Mononuclear cell (primary cell): ENCODE measurements around the gene SEC16A. TPM values are rescaled to one million over a fixed set of nuclear protein-coding genes. Genes with fewer than 3 reads are reported as not detected.
"Not testable (repeated sequence)": the region's sequence is repeated elsewhere in the genome, so short reads cannot be mapped to it uniquely, and the experiment has no call there.

Experiments used
- H3K27me3 ChIP-seq: 2 replicates; pipeline ENCODE4 v1.6.0; 2011; ENCODE audit warnings: low read length, control low read depth; ENCODE audit not compliant: insufficient read depth
- H3K4me1 ChIP-seq: 2 replicates; pipeline ENCODE4 v1.5.1; 2011; ENCODE audit warnings: mild to moderate bottlenecking, low read length, control low read depth; ENCODE audit not compliant: insufficient read depth
- H3K4me3 ChIP-seq: 2 replicates; pipeline ENCODE4 v1.5.1; 2011; ENCODE audit warnings: mild to moderate bottlenecking, low read length, moderate library complexity
- H3K9me3 ChIP-seq: 2 replicates; pipeline ENCODE4 v1.5.1; 2011; ENCODE audit warnings: low read depth, mild to moderate bottlenecking, control low read depth, low read length
- total RNA-seq: library from RNA; depleted of rRNA; stranded (reverse); fragments of >200 nt; gene quantifications from one replicate; pipeline ENCODE4 v1.2.3, GENCODE V29; 2012

Gene SEC16A
- total RNA-seq, 1 donor, result 38.0 TPM

- H3K4me3 ChIP-seq, result no peak overlapping the region
- no peaks in the 10 kb centered on the region for H3K27me3 ChIP-seq
- no peaks in the 10 kb centered on the region for H3K9me3 ChIP-seq
- H3K4me1 ChIP-seq, result no peaks in the 10 kb centered on the region
Observed at GRCh38 chr9:136426787-136427186, 56.1 kb downstream of the SEC16A start.

GRCh38 chr9:136425367-136425766 is 57.5 kb downstream of the SEC16A start:
- not testable (repeated sequence) for H3K9me3 ChIP-seq, H3K4me3 ChIP-seq, H3K4me1 ChIP-seq, H3K27me3 ChIP-seq

GRCh38 chr9:136424750-136425362 is 58.0 kb downstream of the SEC16A start:
- no peak overlapping the region for H3K4me3 ChIP-seq
- no peaks in the 10 kb centered on the region for H3K9me3 ChIP-seq
- H3K27me3 ChIP-seq, result no peaks in the 10 kb centered on the region
- no peaks in the 10 kb centered on the region for H3K4me1 ChIP-seq

- H3K4me1 ChIP-seq, result no peaks in the 10 kb centered on the region
- H3K9me3 ChIP-seq, result no peaks in the 10 kb centered on the region
- H3K27me3 ChIP-seq, result no peaks in the 10 kb centered on the region
- H3K4me3 ChIP-seq, result no peak overlapping the region
Observed at GRCh38 chr9:136423432-136424146, 59.3 kb downstream of the SEC16A start.

GRCh38 chr9:136422876-136423275 is 60.0 kb downstream of the SEC16A start:
- H3K4me3 ChIP-seq, result no peak overlapping the region
- H3K4me1 ChIP-seq, result no peaks in the 10 kb centered on the region
- H3K9me3 ChIP-seq, result no peaks in the 10 kb centered on the region
- no peaks in the 10 kb centered on the region for H3K27me3 ChIP-seq

- Histone ChIP-seq H3K4me1 (no peaks in the 10 kb centered on the region), H3K4me3 (no peak overlapping the region), H3K9me3 (no peaks in the 10 kb centered on the region), H3K27me3 (no peaks in the 10 kb centered on the region)
Observed at GRCh38 chr9:136421791-136422190, 61.0 kb downstream of the SEC16A start.

GRCh38 chr9:136419092-136419420 is 63.8 kb downstream of the SEC16A start:
- Histone ChIP-seq H3K4me1 (no peaks in the 10 kb centered on the region), H3K9me3 (no peaks in the 10 kb centered on the region), H3K27me3 (no peaks in the 10 kb centered on the region), H3K4me3 (no peak overlapping the region)

- no peak overlapping the region for H3K4me3 ChIP-seq
- no peaks in the 10 kb centered on the region for H3K4me1 ChIP-seq
- H3K27me3 ChIP-seq, result no peaks in the 10 kb centered on the region
- H3K9me3 ChIP-seq, result no peaks in the 10 kb centered on the region
Observed at GRCh38 chr9:136418182-136419091, 64.4 kb downstream of the SEC16A start.

GRCh38 chr9:136416914-136417313 is 65.9 kb downstream of the SEC16A start:
- Histone ChIP-seq H3K4me3 (no peak overlapping the region), H3K9me3 (no peaks in the 10 kb centered on the region), H3K27me3 (no peaks in the 10 kb centered on the region), H3K4me1 (peaks cover under 1% of the 10 kb centered on the region)

- Histone ChIP-seq H3K4me3 (no peak overlapping the region), H3K27me3 (no peaks in the 10 kb centered on the region), H3K9me3 (no peaks in the 10 kb centered on the region), H3K4me1 (peaks cover 5% of the 10 kb centered on the region)
Observed at GRCh38 chr9:136416427-136416826, 66.4 kb downstream of the SEC16A start.

GRCh38 chr9:136412962-136413361 is 69.9 kb downstream of the SEC16A start:
- no peak overlapping the region for H3K4me3 ChIP-seq
- H3K27me3 ChIP-seq, result no peaks in the 10 kb centered on the region
- peaks cover 27% of the 10 kb centered on the region for H3K4me1 ChIP-seq
- no peaks in the 10 kb centered on the region for H3K9me3 ChIP-seq

GRCh38 chr9:136411378-136411777 is 71.5 kb downstream of the SEC16A start:
- no peaks in the 10 kb centered on the region for H3K9me3 ChIP-seq
- peak overlapping the region; percentile 84 for H3K4me3 ChIP-seq
- peaks cover 27% of the 10 kb centered on the region for H3K4me1 ChIP-seq
- H3K27me3 ChIP-seq, result no peaks in the 10 kb centered on the region

GRCh38 chr9:136410500-136411287 is 72.1 kb downstream of the SEC16A start, which contains the start of the genes ENTR1 and PMPCA:
TSS of gene ENTR1 (minus strand) at chr9:136410614. CDS start at chr9:136410397, 217 bp downstream.
TSS of gene PMPCA (plus strand) at chr9:136410658. CDS start at chr9:136410669, 11 bp downstream.
- Histone ChIP-seq H3K27me3 (no peaks in the 10 kb centered on the region), H3K4me1 (peaks cover 27% of the 10 kb centered on the region), H3K4me3 (peak within 1 kb of the TSS; percentile 84), H3K9me3 (no peaks in the 10 kb centered on the region)

- Histone ChIP-seq H3K27me3 (no peaks in the 10 kb centered on the region), H3K4me3 (peak overlapping the region; percentile 84), H3K9me3 (no peaks in the 10 kb centered on the region), H3K4me1 (peaks cover 34% of the 10 kb centered on the region)
Observed at GRCh38 chr9:136409557-136410455, 73.0 kb downstream of the SEC16A start.
